ENCODE results near the gene HTR7. TPM values are rescaled to one million over a fixed set of nuclear protein-coding genes. Genes with fewer than 3 reads are reported as not detected.

Gene HTR7
- polyA plus RNA-seq, 1 donor (not counting 4 experiments of a cell fraction or from before 2014, with no cell fraction given) = 12.2 TPM

DNA sequence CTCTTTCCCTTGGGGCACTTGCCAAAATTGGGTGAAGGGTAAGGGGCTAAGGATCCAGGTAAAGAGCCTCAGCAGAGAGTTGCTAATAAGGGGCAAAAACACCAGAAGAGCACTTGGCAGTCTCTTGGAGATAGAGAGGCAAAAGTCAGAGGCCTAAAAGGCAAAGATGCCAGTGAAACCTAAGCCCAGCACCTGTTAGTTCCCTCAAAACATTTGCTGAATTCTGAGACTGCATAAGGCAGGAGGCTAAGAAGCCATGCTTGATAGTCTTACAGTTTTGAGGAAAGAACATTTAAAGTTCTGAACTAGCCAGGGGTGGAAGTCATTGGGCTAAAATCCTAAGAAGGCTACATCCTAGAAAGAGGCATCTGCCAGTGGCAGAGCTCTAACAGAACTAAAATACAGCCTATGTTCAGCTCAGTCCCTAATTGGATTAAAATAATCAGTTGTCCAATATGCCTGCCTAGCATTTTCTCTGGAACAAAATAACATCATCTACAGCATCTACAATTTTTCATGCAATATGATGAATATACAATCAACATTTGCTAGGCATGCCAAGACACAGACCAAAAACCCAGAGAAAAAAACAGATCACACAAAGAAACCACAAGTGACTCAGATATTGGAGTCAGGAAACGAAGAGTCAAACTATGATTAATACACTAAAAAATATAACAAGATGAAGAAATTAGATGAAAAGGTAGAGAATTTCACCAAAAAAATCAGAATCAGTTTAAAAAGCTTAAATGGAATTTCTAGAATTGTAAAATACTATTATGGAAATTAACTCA, 7.7 kb downstream of the HTR7 start:
- H3K4me2 ChIP-seq (ENCODE audit: control insufficient read depth, extremely low read depth, insufficient read depth, low read depth, low read length) = peak overlapping the region; percentile 61
- H3K4me3 ChIP-seq (ENCODE audit: control insufficient read depth in 2 of 3, extremely low read depth in 1 of 3, insufficient read depth in 2 of 3, low read depth in 1 of 3, low read length in 3 of 3) = peak overlapping the region in 1 of 3 experiments; percentile 6
- no peak overlapping the region for H2AFZ ChIP-seq (ENCODE audit: control insufficient read depth, low read length)
- peak overlapping the region; percentile 87 for H3K27ac ChIP-seq (ENCODE audit: control insufficient read depth, insufficient read depth, low read length)
- no peaks in the 10 kb centered on the region for H3K9me1 ChIP-seq (ENCODE audit: control insufficient read depth, extremely low read depth, insufficient read depth, low read length)
- dilution Hi-C loops (cut with MboI; ENCODE audit: extremely low pct_ligation_motif_present, low sequenced_read_pairs) = no loop called here
- H4K20me1 ChIP-seq (ENCODE audit: control insufficient read depth, extremely low read depth, insufficient read depth, low read length) = no peaks in the 10 kb centered on the region
- DNase-seq (ENCODE audit: low read depth, low spot score) (peak; percentile 57), FAIRE-seq (peak; percentile 73)
- no peaks in the 10 kb centered on the region for H3K9me3 ChIP-seq (ENCODE audit: control insufficient read depth, low read depth, low read length)
- peak overlapping the region; percentile 49 for H3K9ac ChIP-seq (ENCODE audit: control insufficient read depth, extremely low read depth, insufficient read depth, low read length)
- no peaks in the 10 kb centered on the region for H3K27me3 ChIP-seq (ENCODE audit: control insufficient read depth, extremely low read depth, insufficient read depth, low read length)
- H3K36me3 ChIP-seq (ENCODE audit: control insufficient read depth in 2 of 2, extremely low read depth in 1 of 2, insufficient read depth in 2 of 2, low read length in 2 of 2) = no peaks in the 10 kb centered on the region
- peaks cover 39% of the 10 kb centered on the region for H3K4me1 ChIP-seq (ENCODE audit: control insufficient read depth, extremely low read depth, insufficient read depth, low read length)
- TF ChIP-seq EZH2 (IDR thresholded peaks at IDR 0.05; ENCODE audit: low read length) (no peak), CTCF (optimal IDR thresholded peaks at IDR 0.05 in 1 of 3, IDR thresholded peaks at IDR 0.05 in 1 of 3, conservative IDR thresholded peaks at IDR 0.05 in 1 of 3; ENCODE audit: extremely low read depth in 1 of 3, insufficient read depth in 2 of 3, low read length in 3 of 3) (no peak)
- peaks cover 60% of the 10 kb centered on the region for H3K79me2 ChIP-seq (ENCODE audit: control insufficient read depth, insufficient read depth, low read length)

GRCh38 chr10:90847436-90847835, 10.4 kb downstream of the HTR7 start:
- dilution Hi-C loops (cut with MboI; ENCODE audit: extremely low pct_ligation_motif_present, low sequenced_read_pairs) = no loop called here

More at GRCh38 chr10:90847436-90847835, 10.4 kb downstream of the HTR7 start:
- Histone ChIP-seq H3K4me1 (ENCODE audit: control insufficient read depth, extremely low read depth, insufficient read depth, low read length) (peaks cover 41% of the 10 kb centered on the region), H3K4me2 (ENCODE audit: control insufficient read depth, extremely low read depth, insufficient read depth, low read depth, low read length) (peak overlapping the region; percentile 17), H3K9me1 (ENCODE audit: control insufficient read depth, extremely low read depth, insufficient read depth, low read length) (no peaks in the 10 kb centered on the region), H3K79me2 (ENCODE audit: control insufficient read depth, insufficient read depth, low read length) (peaks cover 52% of the 10 kb centered on the region), H3K36me3 (ENCODE audit: control insufficient read depth in 2 of 2, extremely low read depth in 1 of 2, insufficient read depth in 2 of 2, low read length in 2 of 2) (no peaks in the 10 kb centered on the region), H3K27me3 (ENCODE audit: control insufficient read depth, extremely low read depth, insufficient read depth, low read length) (no peaks in the 10 kb centered on the region), H3K4me3 (ENCODE audit: control insufficient read depth in 2 of 3, extremely low read depth in 1 of 3, insufficient read depth in 2 of 3, low read depth in 1 of 3, low read length in 3 of 3) (no peak overlapping the region), H4K20me1 (ENCODE audit: control insufficient read depth, extremely low read depth, insufficient read depth, low read length) (no peaks in the 10 kb centered on the region), H3K9me3 (ENCODE audit: control insufficient read depth, low read depth, low read length) (no peaks in the 10 kb centered on the region), H3K9ac (ENCODE audit: control insufficient read depth, extremely low read depth, insufficient read depth, low read length) (peak overlapping the region; percentile 5), H3K27ac (ENCODE audit: control insufficient read depth, insufficient read depth, low read length) (peak overlapping the region; percentile 76), H2AFZ (ENCODE audit: control insufficient read depth, low read length) (no peak overlapping the region)
- DNase-seq (ENCODE audit: low read depth, low spot score) (peak; percentile 55), FAIRE-seq (peak; percentile 99)
- TF ChIP-seq EZH2 (IDR thresholded peaks at IDR 0.05; ENCODE audit: low read length) = no peak
- TF ChIP-seq CTCF (optimal IDR thresholded peaks at IDR 0.05 in 1 of 3, IDR thresholded peaks at IDR 0.05 in 1 of 3, conservative IDR thresholded peaks at IDR 0.05 in 1 of 3; ENCODE audit: extremely low read depth in 1 of 3, insufficient read depth in 2 of 3, low read length in 3 of 3) = no peak
